Mucosa of descending colon (tissue), 3 donors: ENCODE results near the gene CHST11. TPM values are rescaled to one million over a fixed set of nuclear protein-coding genes. Genes with fewer than 3 reads are reported as not detected.

Experiments
- ATAC-seq: fragments of 200-7000 bp; cut with Tn5 transposase; one replicate; pipeline ENCODE4 v1.9.1; 2020; ENCODE audit warnings: mild to moderate bottlenecking, moderate library complexity
- DNase-seq, 3 donors: peaks; one replicate each; pipeline ENCODE4 v3.0.0-alpha.2; 2020
- H3K36me3 ChIP-seq: fragments of 200-600 bp; one replicate; pipeline ENCODE4 v1.8.0; 2021; ENCODE audit warnings: low read depth, mild to moderate bottlenecking
- H3K4me1 ChIP-seq: fragments of 200-600 bp; one replicate; pipeline ENCODE4 v1.8.0; 2021; ENCODE audit warnings: low read depth, mild to moderate bottlenecking
- H3K4me3 ChIP-seq: fragments of 200-600 bp; one replicate; pipeline ENCODE4 v1.8.0; 2021; ENCODE audit warnings: mild to moderate bottlenecking
- H3K9me3 ChIP-seq: fragments of 200-600 bp; one replicate; pipeline ENCODE4 v1.8.0; 2021; ENCODE audit warnings: mild to moderate bottlenecking
- intact Hi-C, 2 donors: fragments of 100-400 bp; cut with DNase I in 1 of 2; cut with micrococcal nuclease in 1 of 2; formaldehyde crosslinking; loops; one replicate each; pipeline versions ENCODE4 v1.11.0 to v1.11.1; 2022; cut with DNase I, micrococcal nuclease
- total RNA-seq, 3 donors: library from RNA; stranded (reverse); fragmentation: NEBNext Ultra II Directional in 2 of 3; extraction: Animal tissue kit (Norgen Biotek cat#: 25700) in 2 of 3; gene quantifications; one replicate each; pipeline versions ENCODE4 v1.2.1 to v1.2.4, GENCODE V29; 2021 to 2023
- TF ChIP-seq, protein P1 (sequence below): fragments of 200-600 bp; IDR thresholded peaks from one replicate; pipeline ENCODE4 v1.8.0; 2022; ENCODE audit warnings: antibody characterized with exemption, mild to moderate bottlenecking
- donor health status: DM: no; HTN: no; CAD: no; lungs with moderate emphysema.
- donor health status: DM: no; HTN: no; CAD: no.
- donor health status: DM: no; HTN: yes; CAD: no.

Gene CHST11
- total RNA-seq, 3 donors from 2014 or later = 3.3 to 15.2 (median 6.6) TPM

- intact Hi-C loops = no loop called here
- no peaks in the 10 kb centered on the region for H3K9me3 ChIP-seq
- DNase-seq (no peak), ATAC-seq (no peak)
- TF ChIP-seq, protein P1, sequence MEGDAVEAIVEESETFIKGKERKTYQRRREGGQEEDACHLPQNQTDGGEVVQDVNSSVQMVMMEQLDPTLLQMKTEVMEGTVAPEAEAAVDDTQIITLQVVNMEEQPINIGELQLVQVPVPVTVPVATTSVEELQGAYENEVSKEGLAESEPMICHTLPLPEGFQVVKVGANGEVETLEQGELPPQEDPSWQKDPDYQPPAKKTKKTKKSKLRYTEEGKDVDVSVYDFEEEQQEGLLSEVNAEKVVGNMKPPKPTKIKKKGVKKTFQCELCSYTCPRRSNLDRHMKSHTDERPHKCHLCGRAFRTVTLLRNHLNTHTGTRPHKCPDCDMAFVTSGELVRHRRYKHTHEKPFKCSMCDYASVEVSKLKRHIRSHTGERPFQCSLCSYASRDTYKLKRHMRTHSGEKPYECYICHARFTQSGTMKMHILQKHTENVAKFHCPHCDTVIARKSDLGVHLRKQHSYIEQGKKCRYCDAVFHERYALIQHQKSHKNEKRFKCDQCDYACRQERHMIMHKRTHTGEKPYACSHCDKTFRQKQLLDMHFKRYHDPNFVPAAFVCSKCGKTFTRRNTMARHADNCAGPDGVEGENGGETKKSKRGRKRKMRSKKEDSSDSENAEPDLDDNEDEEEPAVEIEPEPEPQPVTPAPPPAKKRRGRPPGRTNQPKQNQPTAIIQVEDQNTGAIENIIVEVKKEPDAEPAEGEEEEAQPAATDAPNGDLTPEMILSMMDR = no peak
- no peak overlapping the region for H3K4me3 ChIP-seq
- peaks cover 5% of the 10 kb centered on the region for H3K4me1 ChIP-seq
- H3K36me3 ChIP-seq = no peaks in the 10 kb centered on the region
Measured at GRCh38 chr12:104723895-104724294, 267.1 kb downstream of the CHST11 start.

DNA sequence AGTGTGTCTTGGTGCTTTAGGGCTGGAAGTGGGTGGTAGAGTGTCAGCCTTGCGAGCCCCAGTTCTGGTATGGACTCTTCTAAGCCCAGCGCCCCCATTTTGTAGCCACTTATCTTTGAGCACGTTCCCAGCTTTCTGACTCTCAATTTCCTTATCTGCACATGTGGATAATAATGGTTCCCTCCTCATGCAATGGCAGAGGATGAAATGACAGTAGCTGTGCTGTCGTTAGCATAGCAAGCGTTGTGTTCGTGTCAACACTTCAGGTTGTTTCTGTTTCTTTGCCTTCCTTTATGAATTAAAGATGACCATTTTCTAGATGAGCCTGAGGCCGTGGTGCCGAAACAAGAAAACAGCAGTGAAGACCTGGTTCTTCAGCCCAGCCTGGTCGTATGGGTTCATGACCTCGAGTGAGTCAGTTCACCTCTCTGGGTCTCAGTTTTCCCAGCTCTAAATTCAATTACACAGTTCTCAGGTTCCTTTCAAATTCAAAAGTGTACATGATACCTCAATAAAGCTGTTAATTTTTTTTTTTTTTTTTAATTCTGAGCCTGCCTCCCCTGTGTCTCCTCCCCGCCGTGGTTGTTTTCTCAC is 268.3 kb downstream of the CHST11 start:
- H3K4me1 ChIP-seq = no peaks in the 10 kb centered on the region
- H3K9me3 ChIP-seq = no peaks in the 10 kb centered on the region
- no peaks in the 10 kb centered on the region for H3K36me3 ChIP-seq
- intact Hi-C loops = no loop called here
- ATAC-seq (no peak), DNase-seq (no peak)
- TF ChIP-seq, protein P1 = no peak
- no peak overlapping the region for H3K4me3 ChIP-seq

- Histone ChIP-seq H3K36me3 (no peaks in the 10 kb centered on the region), H3K4me1 (no peaks in the 10 kb centered on the region), H3K9me3 (no peaks in the 10 kb centered on the region), H3K4me3 (no peak overlapping the region)
- DNase-seq (no peak), ATAC-seq (no peak)
- TF ChIP-seq, protein P1 = no peak
- intact Hi-C loops = no loop called here
Measured at GRCh38 chr12:104725610-104726009, 268.9 kb downstream of the CHST11 start.

DNA sequence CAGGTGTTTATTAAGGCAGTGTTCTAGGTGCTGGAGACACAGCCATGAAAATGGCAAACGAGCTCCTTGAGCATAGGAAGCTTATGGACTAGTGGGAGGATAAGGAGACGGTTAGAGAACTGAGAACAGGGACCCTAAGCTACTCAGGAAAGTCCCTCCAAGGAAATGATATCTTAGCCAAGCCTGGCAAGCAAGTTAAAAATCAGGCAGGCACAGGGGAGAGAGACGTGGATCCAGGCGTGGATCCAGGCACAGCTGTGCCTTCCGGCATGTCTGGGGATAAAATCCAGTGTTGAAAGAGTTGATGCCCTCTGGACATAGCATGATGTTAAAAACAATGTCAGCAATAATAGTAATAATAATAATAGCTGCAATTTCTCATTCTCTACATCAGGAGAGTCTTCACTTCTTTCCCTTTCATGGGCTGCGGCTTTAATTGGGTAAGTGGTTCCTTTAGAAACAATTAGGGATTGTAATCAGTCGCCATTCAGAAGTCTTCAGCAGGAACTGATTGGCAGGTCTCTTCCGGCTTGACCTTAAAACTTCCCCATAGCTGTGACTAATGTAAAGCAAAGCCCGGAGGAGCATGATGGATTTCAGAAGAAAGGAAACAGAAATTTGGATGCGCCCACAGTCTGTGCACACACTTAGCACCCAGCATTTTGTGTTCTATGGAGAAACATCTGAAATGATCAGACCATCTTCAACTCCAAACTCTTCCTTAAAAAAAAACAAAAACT is 271.1 kb downstream of the CHST11 start:
- TF ChIP-seq, protein P1 = no peak
- intact Hi-C loops = no loop called here
- Histone ChIP-seq H3K36me3 (no peaks in the 10 kb centered on the region), H3K9me3 (no peaks in the 10 kb centered on the region), H3K4me1 (no peaks in the 10 kb centered on the region), H3K4me3 (no peak overlapping the region)
- ATAC-seq (peak; percentile 27), DNase-seq (no peak)

GRCh38 chr12:104729091-104729490 is 272.3 kb downstream of the CHST11 start:
- no peaks in the 10 kb centered on the region for H3K9me3 ChIP-seq
- intact Hi-C loops = no loop called here
- no peaks in the 10 kb centered on the region for H3K4me1 ChIP-seq
- ATAC-seq (no peak), DNase-seq (no peak)
- H3K36me3 ChIP-seq = no peaks in the 10 kb centered on the region
- TF ChIP-seq, protein P1 = no peak
- H3K4me3 ChIP-seq = no peak overlapping the region
